Osteocyte (in vitro differentiated cells): Measurements from ENCODE around the gene RTCA. TPM values are rescaled to one million over a fixed set of nuclear protein-coding genes. Genes with fewer than 3 reads are reported as not detected.

ENCODE experiments used
- DNase-seq: peaks from one replicate; pipeline ENCODE4 v3.0.0; 2021; ENCODE audit warnings: mixed read lengths; ENCODE audit not compliant: unreplicated experiment; ENCODE audit errors: extremely low spot score
- H3K27ac Mint-ChIP-seq: one replicate; pipeline ENCODE4 v1.8.0; 2021; ENCODE audit warnings: mild to moderate bottlenecking, mixed read lengths; ENCODE audit not compliant: unreplicated experiment
- H3K27me3 Mint-ChIP-seq: one replicate; pipeline ENCODE4 v1.8.0; 2021; ENCODE audit warnings: mixed read lengths; ENCODE audit not compliant: unreplicated experiment
- H3K36me3 Mint-ChIP-seq: one replicate; pipeline ENCODE4 v1.8.0; 2021; ENCODE audit warnings: mixed read lengths; ENCODE audit not compliant: unreplicated experiment
- H3K4me1 Mint-ChIP-seq: one replicate; pipeline ENCODE4 v1.8.0; 2021; ENCODE audit warnings: mixed read lengths; ENCODE audit not compliant: unreplicated experiment
- H3K4me3 Mint-ChIP-seq: one replicate; pipeline ENCODE4 v1.8.0; 2021; ENCODE audit warnings: mild to moderate bottlenecking, moderate library complexity, mixed read lengths; ENCODE audit not compliant: unreplicated experiment
- H3K9me3 Mint-ChIP-seq: one replicate; pipeline ENCODE4 v1.8.0; 2021; ENCODE audit warnings: mixed read lengths; ENCODE audit not compliant: unreplicated experiment
- total RNA-seq: library from RNA; stranded (reverse); gene quantifications from 2 replicates; pipeline ENCODE4 v1.2.1, GENCODE V29; 2021
- TF ChIP-seq, protein P1 (sequence below): fragments of 200-600 bp; sonication (generic); IDR thresholded peaks from 2 replicates; pipeline ENCODE4 v1.5.0; 2021; ENCODE audit warnings: antibody characterized with exemption, mild to moderate bottlenecking, moderate library complexity

The RTCA gene
- total RNA-seq, 1 donor from 2014 or later = 30.5 TPM

DNA sequence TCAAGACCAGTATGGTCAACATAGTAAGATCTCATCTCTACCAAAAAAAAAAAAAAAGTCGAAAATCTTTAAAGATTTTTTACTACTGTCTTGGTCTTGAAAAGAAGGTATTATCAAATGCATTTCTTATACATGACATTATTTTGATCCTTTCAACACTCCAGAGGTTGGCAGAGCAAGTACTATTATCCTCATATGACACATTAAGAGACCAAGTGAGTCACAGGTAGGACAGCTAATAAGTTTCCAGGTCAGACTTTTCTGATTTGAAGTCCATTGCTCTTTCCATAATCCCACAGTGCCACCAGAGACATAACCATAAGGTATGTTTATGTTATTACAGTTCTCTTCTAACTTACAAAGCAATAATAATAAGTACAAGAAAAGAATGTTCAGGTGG lies 31.6 kb upstream of the RTCA start:
- Mint-ChIP-seq H3K4me1 (no peaks in the 10 kb centered on the region), H3K27ac (no peak overlapping the region), H3K36me3 (peaks cover 43% of the 10 kb centered on the region), H3K4me3 (no peak overlapping the region), H3K27me3 (no peaks in the 10 kb centered on the region), H3K9me3 (no peaks in the 10 kb centered on the region)
- no peak for DNase-seq
- TF ChIP-seq, protein P1, sequence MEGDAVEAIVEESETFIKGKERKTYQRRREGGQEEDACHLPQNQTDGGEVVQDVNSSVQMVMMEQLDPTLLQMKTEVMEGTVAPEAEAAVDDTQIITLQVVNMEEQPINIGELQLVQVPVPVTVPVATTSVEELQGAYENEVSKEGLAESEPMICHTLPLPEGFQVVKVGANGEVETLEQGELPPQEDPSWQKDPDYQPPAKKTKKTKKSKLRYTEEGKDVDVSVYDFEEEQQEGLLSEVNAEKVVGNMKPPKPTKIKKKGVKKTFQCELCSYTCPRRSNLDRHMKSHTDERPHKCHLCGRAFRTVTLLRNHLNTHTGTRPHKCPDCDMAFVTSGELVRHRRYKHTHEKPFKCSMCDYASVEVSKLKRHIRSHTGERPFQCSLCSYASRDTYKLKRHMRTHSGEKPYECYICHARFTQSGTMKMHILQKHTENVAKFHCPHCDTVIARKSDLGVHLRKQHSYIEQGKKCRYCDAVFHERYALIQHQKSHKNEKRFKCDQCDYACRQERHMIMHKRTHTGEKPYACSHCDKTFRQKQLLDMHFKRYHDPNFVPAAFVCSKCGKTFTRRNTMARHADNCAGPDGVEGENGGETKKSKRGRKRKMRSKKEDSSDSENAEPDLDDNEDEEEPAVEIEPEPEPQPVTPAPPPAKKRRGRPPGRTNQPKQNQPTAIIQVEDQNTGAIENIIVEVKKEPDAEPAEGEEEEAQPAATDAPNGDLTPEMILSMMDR = no peak

DNA sequence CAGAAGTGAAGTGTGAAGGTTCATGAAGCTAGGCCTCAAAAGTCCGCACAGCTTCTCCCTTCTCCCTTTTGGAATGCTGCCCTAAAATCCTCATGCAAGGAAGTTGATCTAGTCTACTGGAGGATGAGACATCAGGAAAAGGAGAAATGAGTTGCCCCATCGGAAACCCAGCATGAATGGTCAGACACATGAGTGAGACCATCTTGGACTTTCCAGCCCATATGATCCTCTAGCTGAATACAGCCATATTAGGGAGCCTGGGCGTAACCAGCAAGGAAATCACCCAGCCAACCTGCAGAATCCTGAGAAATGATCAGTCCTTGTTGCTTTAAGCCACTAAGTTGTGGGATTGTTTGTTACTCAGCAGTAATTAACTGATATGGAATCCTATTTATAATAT lies 28.9 kb upstream of the RTCA start:
- no peaks in the 10 kb centered on the region for H3K9me3 Mint-ChIP-seq
- no peaks in the 10 kb centered on the region for H3K27me3 Mint-ChIP-seq
- no peak overlapping the region for H3K4me3 Mint-ChIP-seq
- H3K36me3 Mint-ChIP-seq = peaks cover 39% of the 10 kb centered on the region
- TF ChIP-seq, protein P1 = no peak
- DNase-seq = no peak
- peak overlapping the region; percentile 16 for H3K27ac Mint-ChIP-seq
- H3K4me1 Mint-ChIP-seq = no peaks in the 10 kb centered on the region

DNA sequence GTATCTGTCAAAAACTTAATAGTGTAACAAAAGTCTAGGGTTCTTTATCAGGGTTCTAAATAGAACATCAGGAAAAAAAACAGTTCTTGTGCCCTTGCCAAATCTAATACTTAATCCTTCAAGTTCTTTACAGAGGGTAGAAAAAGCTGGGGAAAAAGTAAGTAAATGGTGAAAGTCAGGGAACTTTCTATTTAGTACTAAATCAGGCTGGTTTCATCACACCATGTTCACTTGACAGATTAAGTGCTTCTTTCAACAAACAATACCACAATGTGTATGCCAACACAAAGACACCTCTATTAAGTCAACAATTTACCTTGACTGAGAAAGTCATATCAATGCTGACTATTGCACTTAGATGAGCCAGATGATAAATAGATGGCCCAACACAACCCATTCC lies 26.1 kb upstream of the RTCA start:
- Mint-ChIP-seq H3K4me1 (no peaks in the 10 kb centered on the region), H3K4me3 (no peak overlapping the region)

DNA sequence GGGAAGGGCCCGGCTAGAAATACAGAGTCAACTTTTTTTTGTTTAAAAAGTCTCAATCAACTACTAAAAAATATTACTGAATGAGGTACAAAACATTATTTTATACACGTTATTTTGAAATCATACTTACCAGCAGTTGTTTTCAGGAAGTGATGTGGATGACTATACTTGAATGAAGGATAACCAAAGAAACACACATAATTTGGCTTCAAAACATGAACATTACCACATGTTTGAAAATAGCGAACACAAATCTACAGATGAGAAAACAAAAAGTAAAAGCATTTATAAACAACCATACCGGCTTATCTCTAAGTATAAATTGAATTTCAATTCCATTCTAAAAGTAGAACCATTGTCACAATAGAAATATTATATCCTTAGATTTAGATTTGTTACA lies 25.4 kb upstream of the RTCA start:
- no peak for DNase-seq
- no peaks in the 10 kb centered on the region for H3K9me3 Mint-ChIP-seq
- no peaks in the 10 kb centered on the region for H3K4me1 Mint-ChIP-seq
- H3K36me3 Mint-ChIP-seq = peaks cover 23% of the 10 kb centered on the region
- no peak overlapping the region for H3K27ac Mint-ChIP-seq
- TF ChIP-seq, protein P1 = no peak
- H3K4me3 Mint-ChIP-seq = no peak overlapping the region
- no peaks in the 10 kb centered on the region for H3K27me3 Mint-ChIP-seq

More for the DNA sequence above, 26.1 kb upstream of the RTCA start:
- TF ChIP-seq, protein P1 = no peak
- no peaks in the 10 kb centered on the region for H3K9me3 Mint-ChIP-seq
- H3K27me3 Mint-ChIP-seq = no peaks in the 10 kb centered on the region
- no peak overlapping the region for H3K27ac Mint-ChIP-seq
- no peak for DNase-seq
- peaks cover 23% of the 10 kb centered on the region for H3K36me3 Mint-ChIP-seq

DNA sequence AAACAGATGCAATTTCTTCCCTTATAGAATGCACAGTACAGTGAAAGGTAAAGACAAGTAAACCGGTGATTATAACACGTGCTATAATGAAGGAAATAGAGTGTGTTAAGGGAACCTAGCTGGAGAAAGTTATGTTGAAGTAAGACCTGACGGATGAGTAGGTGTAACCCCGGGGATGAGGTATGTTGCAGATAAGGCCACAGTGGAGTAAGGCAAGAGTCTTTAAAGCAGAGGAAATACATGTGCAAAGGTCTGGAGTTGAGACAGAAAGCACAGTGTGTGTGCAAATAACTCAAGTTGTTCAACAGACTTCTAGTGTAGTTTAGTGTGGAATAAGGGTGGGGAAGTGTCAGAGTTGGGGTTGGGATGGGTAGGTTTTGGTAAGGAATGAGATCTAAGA lies 19.3 kb upstream of the RTCA start:
- Mint-ChIP-seq H3K27ac (no peak overlapping the region), H3K36me3 (peaks cover 2% of the 10 kb centered on the region), H3K4me3 (no peak overlapping the region), H3K4me1 (peaks cover 5% of the 10 kb centered on the region), H3K9me3 (no peaks in the 10 kb centered on the region), H3K27me3 (no peaks in the 10 kb centered on the region)
- TF ChIP-seq, protein P1 = no peak
- DNase-seq = no peak
